WERI-Rb-1 (cell line): ENCODE data around the gene TNFSF12.

Experiments
- DNase-seq: peaks from one replicate; pipeline ENCODE4 v3.0.0-alpha.2; 2020
- H3K27ac ChIP-seq: fragments of 250-450 bp; sonication (Bioruptor Pico); 2 replicates; pipeline ENCODE4 v1.5.1; 2020; ENCODE audit warnings: mild to moderate bottlenecking, moderate library complexity
- H3K27me3 ChIP-seq: fragments of 250-450 bp; sonication (Bioruptor Pico); 2 replicates; pipeline ENCODE4 v1.5.1; 2021; ENCODE audit warnings: mild to moderate bottlenecking, low read depth, moderate library complexity; ENCODE audit not compliant: insufficient read depth, severe bottlenecking
- H3K36me3 ChIP-seq: fragments of 250-450 bp; sonication (Bioruptor Pico); 2 replicates; pipeline ENCODE4 v1.5.1; 2020; ENCODE audit warnings: mild to moderate bottlenecking, moderate library complexity
- H3K4me3 ChIP-seq: 2 replicates; pipeline ENCODE4 v1.5.1; 2011; ENCODE audit warnings: low read depth, mild to moderate bottlenecking, control low read depth, low read length
- H3K9me3 ChIP-seq: fragments of 250-450 bp; sonication (Bioruptor Pico); 2 replicates; pipeline ENCODE4 v1.5.1; 2021; ENCODE audit warnings: mild to moderate bottlenecking, moderate library complexity; ENCODE audit not compliant: severe bottlenecking
- TF ChIP-seq, protein P1 (sequence below): IDR thresholded peaks from 2 replicates; pipeline ENCODE4 v1.5.1; 2011; ENCODE audit warnings: low read depth, mild to moderate bottlenecking, control low read depth, inconsistent platforms, low read length

TNFSF12 gene

DNA sequence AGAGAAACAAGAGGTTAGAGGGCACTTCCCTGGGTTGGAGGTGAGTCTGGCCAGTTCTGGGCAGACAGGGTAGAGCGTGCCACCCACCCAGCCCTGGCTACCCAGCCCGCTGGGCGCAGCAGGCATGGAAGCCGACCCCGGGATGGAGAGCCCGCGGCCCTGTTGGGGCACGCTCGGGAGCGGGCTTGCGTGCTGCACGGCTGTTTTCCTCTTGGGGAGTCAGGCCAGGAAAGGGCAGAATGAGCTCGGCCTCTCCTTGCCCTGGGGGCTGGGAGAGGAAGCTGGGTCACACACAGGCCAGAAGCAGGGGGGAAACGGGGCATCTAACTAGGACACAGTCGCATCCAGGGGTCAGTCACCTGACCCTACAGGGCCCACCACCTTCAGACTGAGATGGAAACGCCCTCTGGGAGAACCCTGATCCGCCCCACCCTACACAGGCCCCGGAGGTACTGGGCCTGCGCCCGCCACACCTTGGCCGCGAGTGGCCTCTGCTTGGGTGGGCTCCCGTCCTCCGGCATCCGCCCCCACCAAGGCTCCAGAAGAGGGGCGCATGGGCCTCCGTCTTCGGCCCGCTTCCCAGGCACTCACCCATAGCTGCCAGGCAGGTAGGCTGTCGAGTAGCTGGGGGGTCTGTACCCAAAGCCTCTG lies 39.8 kb downstream of the TNFSF12 start:
- H3K9me3 ChIP-seq: no peaks in the 10 kb centered on the region
- H3K27me3 ChIP-seq: no peaks in the 10 kb centered on the region
- TF ChIP-seq, protein P1, sequence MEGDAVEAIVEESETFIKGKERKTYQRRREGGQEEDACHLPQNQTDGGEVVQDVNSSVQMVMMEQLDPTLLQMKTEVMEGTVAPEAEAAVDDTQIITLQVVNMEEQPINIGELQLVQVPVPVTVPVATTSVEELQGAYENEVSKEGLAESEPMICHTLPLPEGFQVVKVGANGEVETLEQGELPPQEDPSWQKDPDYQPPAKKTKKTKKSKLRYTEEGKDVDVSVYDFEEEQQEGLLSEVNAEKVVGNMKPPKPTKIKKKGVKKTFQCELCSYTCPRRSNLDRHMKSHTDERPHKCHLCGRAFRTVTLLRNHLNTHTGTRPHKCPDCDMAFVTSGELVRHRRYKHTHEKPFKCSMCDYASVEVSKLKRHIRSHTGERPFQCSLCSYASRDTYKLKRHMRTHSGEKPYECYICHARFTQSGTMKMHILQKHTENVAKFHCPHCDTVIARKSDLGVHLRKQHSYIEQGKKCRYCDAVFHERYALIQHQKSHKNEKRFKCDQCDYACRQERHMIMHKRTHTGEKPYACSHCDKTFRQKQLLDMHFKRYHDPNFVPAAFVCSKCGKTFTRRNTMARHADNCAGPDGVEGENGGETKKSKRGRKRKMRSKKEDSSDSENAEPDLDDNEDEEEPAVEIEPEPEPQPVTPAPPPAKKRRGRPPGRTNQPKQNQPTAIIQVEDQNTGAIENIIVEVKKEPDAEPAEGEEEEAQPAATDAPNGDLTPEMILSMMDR: no peak
- H3K4me3 ChIP-seq: peak overlapping the region; percentile 16
- DNase-seq: no peak
- H3K27ac ChIP-seq: peak overlapping the region; percentile 48
- H3K36me3 ChIP-seq: peaks cover 48% of the 10 kb centered on the region

DNA sequence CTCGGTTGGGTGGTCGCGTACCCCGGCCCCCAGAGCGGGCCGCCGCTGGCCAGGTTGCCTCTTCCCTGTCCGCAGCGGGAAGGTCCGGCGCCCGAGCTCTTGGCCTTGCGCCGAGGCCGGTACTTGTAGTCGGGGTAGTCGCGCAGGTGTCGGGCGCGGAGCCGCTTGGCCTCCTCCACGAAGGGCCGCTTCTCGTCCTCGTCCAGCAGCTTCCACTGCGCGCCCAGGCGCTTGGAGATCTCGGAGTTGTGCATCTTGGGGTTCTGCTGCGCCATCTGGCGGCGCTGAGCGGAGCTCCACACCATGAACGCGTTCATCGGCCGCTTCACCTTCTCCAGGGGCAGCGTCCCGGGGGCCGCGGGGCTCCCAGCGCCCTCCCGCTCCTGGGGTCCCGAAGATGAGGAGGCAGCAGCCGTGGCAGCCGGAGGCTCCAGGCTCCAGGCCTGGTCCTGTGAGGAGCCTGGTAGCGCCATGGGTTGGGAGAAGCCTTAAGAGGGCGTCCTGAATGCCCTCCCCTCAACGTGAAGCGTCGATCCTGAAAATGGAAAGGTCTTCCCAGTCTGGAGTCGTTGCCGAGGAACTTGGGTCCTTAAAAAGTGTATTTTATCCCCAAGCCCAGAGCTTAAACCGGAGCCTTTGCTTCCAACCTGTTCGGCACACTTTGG lies 40.5 kb downstream of the TNFSF12 start:
- no peaks in the 10 kb centered on the region for H3K9me3 ChIP-seq
- DNase-seq: peak; percentile 90
- H3K4me3 ChIP-seq: peak overlapping the region; percentile 34
- H3K27ac ChIP-seq: peak overlapping the region; percentile 48
- TF ChIP-seq, protein P1: peak; percentile 93
- peaks cover 55% of the 10 kb centered on the region for H3K36me3 ChIP-seq
- no peaks in the 10 kb centered on the region for H3K27me3 ChIP-seq

DNA sequence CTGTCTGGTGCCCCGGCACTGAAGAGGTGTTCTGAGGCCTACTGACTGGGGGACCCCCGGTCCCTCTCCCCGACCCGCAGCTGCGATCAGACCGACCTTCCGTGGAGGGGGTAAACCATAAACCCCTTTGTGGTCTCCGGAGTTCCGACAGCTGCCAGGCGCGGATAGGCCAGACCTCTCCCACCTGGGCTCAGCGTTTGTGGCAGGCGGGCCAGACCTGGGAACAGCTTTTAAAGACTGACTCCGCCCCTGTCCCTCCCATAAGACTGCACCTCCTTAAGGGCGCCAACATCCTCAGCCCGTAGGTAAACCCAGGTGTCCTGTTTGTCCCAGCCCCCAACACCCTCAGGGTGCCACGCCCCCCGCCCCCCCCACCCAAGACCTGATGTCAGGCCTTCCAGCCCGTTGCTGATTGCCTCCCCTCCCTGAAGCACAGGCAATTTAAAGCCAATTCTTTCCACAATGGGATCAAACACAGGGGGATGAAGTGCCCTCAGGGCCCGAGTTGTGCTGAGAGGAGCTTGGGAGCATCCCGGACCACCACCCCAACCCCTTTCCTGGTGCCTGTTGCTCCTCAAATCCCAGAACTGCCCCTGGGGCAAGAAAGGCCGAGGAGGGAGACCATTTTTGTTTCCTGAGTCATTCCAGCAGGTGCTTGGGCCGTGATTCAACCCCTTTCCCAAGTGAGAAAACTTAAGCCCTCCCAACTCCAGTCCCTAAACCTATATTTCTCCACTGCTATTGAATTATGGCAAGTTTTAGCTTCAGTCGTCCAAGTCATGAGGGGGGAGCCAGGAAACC lies 41.2 kb downstream of the TNFSF12 start, which contains the start of gene SOX15:
SOX15 (minus strand) TSS at position 204 of the 801 bp plus-strand sequence. CDS start 418 bp downstream, outside the sequence.
- DNase-seq: peak; percentile 57
- TF ChIP-seq, protein P1: no peak
- peak within 1 kb of the TSS; percentile 34 for H3K4me3 ChIP-seq
- H3K36me3 ChIP-seq: peaks cover 61% of the 10 kb centered on the region
- no peaks in the 10 kb centered on the region for H3K27me3 ChIP-seq
- no peaks in the 10 kb centered on the region for H3K9me3 ChIP-seq
- peak within 1 kb of the TSS; percentile 78 for H3K27ac ChIP-seq

DNA sequence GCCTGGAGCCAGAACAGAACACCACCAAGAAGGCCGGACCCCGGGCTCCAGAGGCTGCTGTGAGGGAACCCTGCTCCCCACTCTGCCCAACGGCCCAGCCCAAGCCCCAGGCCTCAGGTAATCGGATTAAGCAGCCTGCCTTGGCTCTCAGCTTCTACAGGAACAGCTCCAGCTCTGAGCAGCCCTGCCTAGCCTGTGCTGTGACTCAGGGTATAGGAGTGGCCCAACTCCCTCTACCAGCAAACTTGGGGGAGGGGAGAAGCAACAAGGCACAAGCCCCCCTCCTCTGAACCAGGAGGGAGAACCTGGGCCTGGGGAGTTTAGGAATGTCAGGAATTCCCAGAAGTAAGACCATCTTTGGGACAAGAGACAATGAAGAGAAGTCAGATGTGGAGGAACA lies 41.9 kb downstream of the TNFSF12 start:
- H3K27ac ChIP-seq: peak overlapping the region; percentile 78
- H3K27me3 ChIP-seq: no peaks in the 10 kb centered on the region
- H3K36me3 ChIP-seq: peaks cover 68% of the 10 kb centered on the region
- TF ChIP-seq, protein P1: no peak
- peak; percentile 94 for DNase-seq
- H3K9me3 ChIP-seq: no peaks in the 10 kb centered on the region
- H3K4me3 ChIP-seq: no peak overlapping the region

DNA sequence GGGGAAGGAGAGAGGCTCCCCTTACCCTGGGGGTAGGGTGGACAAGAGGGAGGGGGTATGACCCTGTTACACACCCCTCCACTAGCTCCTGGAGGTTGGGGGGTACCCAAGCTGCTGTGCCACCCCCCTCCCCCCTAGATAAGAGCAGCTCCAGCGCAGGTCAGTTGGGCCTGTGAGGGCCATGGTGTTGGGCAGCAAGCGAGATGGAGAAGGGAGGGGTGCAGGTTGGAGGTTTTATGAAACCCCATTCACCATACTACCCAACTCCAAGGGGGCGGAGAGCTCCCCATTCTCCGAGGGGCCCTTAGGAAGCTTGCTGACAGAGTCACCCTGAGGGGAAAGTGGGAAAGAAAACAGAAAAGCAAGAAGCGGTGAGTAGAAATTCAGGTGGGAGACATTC lies 42.7 kb downstream of the TNFSF12 start:
- no peak for DNase-seq
- H3K36me3 ChIP-seq: peaks cover 74% of the 10 kb centered on the region
- peak overlapping the region; percentile 78 for H3K27ac ChIP-seq
- no peaks in the 10 kb centered on the region for H3K9me3 ChIP-seq
- no peak overlapping the region for H3K4me3 ChIP-seq
- no peaks in the 10 kb centered on the region for H3K27me3 ChIP-seq
- TF ChIP-seq, protein P1: no peak
